ENCODE measurements around the gene PARP8.

PARP8 gene

GRCh38 chr5:50839472-50839871 is 173.0 kb downstream of the PARP8 start:
- no peak for DNase-seq (ENCODE audit: low read depth, low spot score)

- DNase-seq (ENCODE audit: low read depth, low spot score), result no peak
Measured at GRCh38 chr5:50843091-50843490, 176.7 kb downstream of the PARP8 start.

DNA sequence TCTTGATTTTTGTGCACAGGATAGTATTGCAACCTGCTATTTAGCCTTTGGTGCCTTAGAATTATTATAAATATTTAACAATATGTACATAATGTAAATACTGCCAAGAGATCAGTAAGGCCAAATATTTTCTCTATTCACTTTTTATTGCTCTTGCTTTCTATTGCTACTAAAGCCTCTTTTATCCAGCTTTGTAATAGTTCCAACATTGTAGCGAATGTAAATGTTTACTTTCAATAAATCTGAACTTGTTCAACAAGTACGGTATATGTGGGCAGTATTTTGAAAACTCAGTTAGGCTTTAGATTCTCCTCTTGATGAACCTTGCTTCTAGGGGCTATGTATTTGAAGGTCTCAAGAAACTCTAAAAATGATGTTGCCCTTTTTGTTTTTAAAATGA is 179.8 kb downstream of the PARP8 start:
- DNase-seq (ENCODE audit: low read depth, low spot score), result no peak

DNA sequence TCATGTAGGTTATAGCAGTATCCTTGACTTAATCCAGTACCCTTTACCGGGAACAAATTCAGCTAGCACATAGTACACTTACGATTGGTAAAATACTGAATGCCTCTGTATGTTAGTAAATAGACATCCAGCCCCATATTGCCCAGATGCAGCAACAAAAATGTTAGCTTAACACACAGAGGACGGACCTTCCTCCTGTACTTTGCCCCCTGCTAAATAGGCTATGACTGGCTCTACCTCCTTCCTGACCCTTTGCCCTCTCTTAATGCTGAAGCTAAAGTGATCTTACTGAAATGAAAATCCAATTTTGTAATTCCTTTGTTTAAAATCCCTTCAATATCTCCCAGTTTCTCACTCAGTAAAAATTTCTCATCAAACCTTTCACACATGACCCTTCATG is 183.1 kb downstream of the PARP8 start:
- no peak for DNase-seq (ENCODE audit: low read depth, low spot score)

- no peak for DNase-seq (ENCODE audit: low read depth, low spot score)
Measured at GRCh38 chr5:50853151-50853550, 186.7 kb downstream of the PARP8 start.

GRCh38 chr5:50854082-50854481 is 187.6 kb downstream of the PARP8 start:
- no peak for DNase-seq (ENCODE audit: low read depth, low spot score)

DNA sequence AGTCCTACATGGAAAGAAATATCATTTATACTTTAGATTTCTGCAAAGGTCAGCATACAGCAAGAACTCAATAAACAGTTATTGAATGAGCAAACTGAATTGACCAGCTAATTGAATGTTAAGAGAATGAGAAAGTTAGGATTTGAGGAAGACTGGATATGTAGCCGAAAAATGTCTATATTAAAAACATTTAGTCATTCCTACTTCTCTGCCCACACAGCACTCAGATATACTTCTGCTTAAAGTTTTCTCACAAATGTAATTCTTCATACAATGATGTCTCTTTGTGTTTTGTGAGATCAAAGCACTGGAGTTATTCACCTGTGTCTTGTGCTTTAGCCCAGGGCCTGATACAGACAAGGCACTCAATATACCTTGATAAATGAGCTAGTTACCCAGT is 188.6 kb downstream of the PARP8 start:
- no peak for DNase-seq (ENCODE audit: low read depth, low spot score)

DNA sequence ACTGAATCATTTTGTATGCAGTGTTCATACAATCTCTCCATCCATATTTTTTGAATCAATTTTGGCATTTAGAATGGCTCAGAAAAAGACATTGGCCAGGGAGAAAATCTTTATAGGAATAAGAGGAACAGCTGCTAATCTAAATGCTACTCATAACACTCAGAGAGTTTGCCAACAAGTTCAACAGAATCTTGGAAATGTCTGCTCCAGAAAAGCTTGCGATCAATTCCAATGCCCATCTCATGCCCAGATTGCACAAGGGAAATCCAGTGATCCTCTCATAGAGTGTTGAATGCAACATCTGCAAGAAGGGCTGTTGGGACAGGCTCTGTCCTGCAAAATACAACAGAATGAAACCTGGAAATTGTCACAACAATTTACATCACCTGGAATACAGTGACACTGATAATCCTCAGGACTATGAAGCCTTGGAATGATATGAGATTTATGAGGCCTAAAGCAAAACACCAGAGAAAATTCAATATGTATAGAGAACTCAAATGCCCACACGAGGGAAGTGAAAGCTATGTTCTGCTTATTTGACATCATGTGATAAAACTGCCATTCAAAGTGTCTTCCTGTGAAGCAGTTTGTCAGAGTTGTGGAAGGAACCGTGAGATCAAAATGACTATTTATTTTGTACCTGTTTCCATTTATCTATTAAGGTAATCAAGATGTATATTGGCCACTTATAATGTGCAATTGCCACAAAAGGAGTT is 190.1 kb downstream of the PARP8 start:
- DNase-seq (ENCODE audit: low read depth, low spot score), result no peak

DNA sequence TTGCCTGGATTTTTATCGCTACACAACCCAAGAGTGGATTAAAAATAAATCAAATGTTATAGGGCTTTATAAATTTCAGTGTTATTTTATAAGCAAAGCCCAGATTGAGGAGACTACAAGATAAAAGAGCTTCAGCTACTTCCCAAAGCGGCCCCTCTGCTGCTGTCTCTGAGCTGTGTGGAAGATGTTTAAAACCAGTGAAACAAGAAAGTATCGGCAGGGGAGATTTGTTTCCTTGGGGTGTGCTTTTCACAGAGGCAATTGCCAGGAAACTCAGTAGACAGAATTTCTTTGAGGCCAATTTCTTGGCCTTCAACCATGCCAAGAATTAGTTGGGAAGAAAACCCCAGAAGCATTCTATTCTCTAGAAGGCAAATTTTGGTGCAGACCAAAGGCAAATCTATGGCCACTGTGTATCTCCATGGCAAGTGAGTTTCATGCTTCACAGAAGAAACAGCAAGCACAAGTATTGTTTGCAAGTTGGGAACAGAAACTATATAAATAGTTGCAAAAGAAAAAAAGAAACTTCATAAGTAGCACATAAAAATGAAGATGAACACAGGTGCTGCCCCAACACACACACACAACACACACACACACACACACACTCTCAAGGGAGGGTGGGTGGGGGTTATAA is 197.2 kb downstream of the PARP8 start:
- no peak for DNase-seq (ENCODE audit: low read depth, low spot score)

DNA sequence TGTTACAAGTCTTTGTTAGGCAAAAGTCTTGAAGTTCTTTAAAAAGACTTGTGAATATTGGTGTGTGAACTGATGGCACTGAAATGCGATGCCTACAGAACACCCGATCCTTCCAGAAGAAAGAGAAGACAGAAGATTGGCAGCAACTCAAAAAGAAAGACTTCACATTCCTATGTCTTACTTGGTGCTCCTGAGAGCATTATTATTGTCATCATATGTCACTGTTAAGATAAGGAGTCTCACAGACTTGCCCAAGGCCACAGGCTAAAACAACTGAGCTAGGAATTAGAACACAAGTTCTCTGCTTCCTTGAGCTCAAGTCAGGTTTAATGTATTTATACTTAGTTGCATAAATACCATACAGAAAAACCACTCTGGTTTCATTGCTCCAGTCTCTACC is 198.0 kb downstream of the PARP8 start:
- DNase-seq (ENCODE audit: low read depth, low spot score), result no peak

DNA sequence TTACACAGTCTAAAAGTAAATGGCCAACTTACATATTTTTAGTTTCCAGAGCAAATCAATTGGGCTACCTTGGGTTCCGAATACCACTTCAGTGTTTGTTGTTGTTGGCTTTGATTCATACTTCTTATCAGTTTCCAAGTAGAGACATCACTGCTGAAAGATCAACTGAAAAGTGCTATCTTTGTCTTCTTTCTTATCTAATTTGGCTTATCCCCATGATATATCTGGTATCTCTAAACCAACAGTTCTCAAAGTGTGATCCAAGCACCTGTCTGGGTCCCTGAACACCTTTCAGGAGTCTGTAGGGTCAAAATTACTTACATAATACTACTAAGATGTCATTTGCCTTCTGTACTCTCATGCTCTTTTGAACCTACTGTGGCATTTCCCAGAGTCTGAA is 200.0 kb downstream of the PARP8 start:
- DNase-seq (ENCODE audit: low read depth, low spot score), result no peak

DNA sequence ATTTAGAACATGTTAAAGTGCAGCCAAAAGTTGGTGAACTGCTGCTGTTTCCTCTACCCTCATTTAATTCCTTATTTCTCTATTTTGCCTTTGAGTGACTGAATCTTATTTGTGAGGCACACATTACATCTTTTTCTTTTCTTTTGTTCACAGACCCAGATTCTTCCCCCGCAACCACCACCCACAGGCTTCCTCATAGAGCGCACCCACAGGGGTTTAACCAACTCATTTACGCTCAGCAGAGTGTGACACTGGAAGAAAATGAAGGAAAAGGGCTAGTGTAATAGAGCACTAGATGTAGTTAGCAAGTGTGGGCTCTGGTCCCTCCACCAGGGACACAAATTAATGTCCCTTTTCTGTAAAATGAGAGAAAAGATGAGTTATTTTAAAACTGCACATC is 200.7 kb downstream of the PARP8 start:
- DNase-seq (ENCODE audit: low read depth, low spot score), result no peak

DNA sequence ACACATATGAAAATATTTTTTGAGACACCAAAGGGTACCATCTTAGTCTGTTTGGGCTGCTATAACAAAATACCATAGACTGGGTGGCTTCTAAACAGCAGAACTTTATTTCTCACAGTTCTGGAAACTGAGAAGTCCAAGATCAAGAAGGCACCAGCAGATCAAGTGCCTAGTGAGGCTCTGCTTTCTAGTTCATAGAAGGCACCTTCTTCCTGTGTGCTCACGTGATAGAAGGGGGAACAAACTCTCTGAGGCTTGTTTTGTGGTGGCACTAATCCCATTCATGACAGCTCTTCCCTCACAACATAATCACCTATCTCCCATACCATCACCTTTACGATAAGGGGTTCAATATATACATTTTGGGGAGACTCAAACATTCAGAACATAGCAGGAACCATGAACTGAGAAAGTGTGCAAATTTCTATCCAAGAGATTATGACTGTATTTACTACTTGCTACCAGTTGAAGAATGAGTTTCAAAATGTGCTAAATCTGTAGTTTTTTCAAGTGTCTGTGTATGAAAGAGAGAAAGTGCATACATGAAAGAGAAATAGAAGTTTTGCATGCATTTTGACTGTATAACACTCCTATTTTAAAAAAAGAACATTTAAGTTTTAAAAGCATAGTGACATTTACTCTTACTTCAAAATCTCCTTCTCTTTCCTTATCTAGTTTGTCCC is 207.3 kb downstream of the PARP8 start:
- no peak for DNase-seq (ENCODE audit: low read depth, low spot score)

GRCh38 chr5:50874306-50875001 is 208.0 kb downstream of the PARP8 start:
- no peak for DNase-seq (ENCODE audit: low read depth, low spot score)

GRCh38 chr5:50875002-50875344 is 208.5 kb downstream of the PARP8 start:
- no peak for DNase-seq (ENCODE audit: low read depth, low spot score)

DNA sequence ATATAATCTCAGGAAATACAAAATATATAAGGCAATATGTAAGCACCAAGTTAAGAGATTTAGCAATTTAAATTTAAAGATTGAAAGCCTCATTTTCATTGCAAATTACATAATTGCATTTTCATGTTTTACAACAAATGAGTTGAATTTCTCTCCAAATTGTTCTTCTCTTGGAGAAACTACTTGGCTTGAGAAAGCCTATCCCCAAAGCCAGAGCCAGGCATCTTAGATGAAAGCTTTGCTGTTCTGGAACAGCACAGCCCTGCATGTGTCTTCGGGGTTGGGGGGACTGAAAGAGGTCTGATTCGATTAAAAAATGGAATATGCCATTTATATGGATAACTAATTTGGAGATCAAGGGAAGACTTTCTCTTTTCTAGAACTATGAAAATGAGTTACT is 212.0 kb downstream of the PARP8 start:
- no peak for DNase-seq (ENCODE audit: low read depth, low spot score)

GRCh38 chr5:50881407-50881806 is 215.0 kb downstream of the PARP8 start:
- DNase-seq (ENCODE audit: low read depth, low spot score), result no peak

DNA sequence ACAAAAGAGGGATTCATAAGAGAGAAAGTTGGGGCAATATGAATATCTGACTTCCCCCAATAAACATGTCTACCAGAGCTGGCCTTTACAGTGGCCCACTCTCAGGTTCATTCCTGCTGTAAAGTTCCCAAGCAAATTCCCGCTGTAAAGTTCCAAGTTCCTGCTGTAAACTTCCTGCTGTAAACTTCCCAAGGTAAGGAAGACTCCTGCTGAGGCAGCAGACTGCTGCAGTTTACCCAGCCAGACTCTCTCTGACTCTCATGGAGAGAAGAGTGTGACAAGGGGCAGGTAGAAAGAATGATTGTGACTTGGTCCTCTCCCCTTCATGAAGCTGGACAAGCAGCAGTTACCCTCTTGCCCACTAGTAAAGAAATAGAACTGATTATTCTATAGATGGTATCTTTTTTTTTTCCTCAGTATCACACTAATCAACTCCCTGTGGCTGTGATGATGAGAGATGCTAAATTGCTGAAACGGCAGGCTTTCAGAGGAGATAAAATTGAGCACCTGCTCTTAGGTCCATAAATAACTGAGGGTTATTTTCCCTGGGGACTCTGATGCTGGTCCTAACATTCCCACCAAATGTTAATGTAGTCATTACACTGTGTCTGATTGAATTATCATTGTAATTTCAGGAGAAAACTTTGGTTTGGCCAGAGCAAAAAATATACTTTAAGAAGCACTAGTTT is 220.4 kb downstream of the PARP8 start:
- no peak for DNase-seq (ENCODE audit: low read depth, low spot score)

DNA sequence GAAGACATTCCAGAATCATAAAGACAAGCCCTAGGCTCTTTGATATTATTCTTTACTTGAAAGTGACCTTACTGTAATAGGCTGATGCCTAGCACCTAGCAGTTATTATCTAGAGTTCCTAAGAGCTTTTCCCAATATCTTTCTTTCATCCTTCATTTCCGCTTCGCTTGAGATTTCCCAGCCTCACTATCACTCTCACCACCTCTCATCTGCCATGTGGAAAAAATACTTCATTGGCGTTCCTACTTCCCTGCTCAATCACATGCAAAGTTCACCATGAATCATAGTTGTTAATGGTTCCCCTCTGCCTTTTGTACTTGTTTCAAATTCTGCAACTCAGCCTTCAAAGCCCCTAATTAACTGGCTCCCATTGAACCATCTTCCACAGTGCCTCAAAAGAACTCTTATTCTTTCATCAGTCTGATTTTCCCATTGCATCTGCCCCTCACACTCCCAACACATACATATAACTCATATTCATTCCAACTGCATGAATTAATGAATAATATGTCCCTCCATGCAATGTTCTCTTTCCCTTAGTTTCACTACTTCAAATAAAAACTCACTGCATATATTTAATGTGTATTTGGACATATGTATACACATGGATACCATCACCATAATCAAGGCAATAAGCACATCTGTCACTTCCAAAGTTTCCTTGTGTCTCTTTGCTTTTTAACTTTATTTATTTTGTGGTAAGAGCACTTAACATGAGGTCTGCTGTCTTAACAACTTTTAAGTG is 221.6 kb downstream of the PARP8 start:
- DNase-seq (ENCODE audit: low read depth, low spot score), result no peak

GRCh38 chr5:50888751-50889150 is 222.3 kb downstream of the PARP8 start:
- no peak for DNase-seq (ENCODE audit: low read depth, low spot score)

DNA sequence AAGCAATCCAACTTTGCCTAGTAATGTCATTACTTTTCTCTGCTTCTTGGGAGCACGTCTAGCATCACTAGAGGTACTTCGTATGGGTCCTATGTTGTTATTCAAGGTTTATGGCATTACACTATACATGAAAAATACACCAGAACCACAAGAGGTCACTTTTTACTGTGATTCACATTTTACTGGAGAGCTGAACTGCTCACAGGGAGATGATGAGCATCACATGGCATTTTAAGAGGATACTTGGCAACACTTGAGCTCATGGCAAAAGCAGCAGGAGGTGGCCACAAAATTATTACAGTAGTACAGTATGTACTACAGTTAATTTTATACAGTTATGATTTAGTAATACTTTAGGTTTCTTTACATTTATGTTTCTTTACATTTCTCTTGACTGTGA is 223.4 kb downstream of the PARP8 start:
- no peak for DNase-seq (ENCODE audit: low read depth, low spot score)

Measured in brain pericyte (primary cell).